ENCODE measurements around the gene ZNRD2. TPM values are rescaled to one million over a fixed set of nuclear protein-coding genes. Genes with fewer than 3 reads are reported as not detected.

ZNRD2 gene
- total and polyA plus RNA-seq, 2 of the 8 experiments (the other 6 are each of a cell fraction or from before 2014, with no cell fraction given), result 53.4 to 125 TPM

GRCh38 chr11:65613091-65613928, 43.0 kb downstream of the ZNRD2 start (continued):
- TF ChIP-seq CTCF (IDR thresholded peaks at IDR 0.05; ENCODE audit: control extremely low read depth in 1 of 3, insufficient read depth in 1 of 3, low read depth in 1 of 3, low read length in 3 of 3) (no peak; a peak in 1 of 4 replicates), SIRT6 (IDR thresholded peaks at IDR 0.05; ENCODE audit: low read length) (no peak), MAFK (IDR thresholded peaks at IDR 0.05; ENCODE audit: low read depth, low read length) (no peak), KDM5A (IDR thresholded peaks at IDR 0.05; ENCODE audit: low read length) (no peak), RFX5 (IDR thresholded peaks at IDR 0.05; ENCODE audit: borderline replicate concordance, low read depth, low read length) (no peak), ZNF274 (IDR thresholded peaks at IDR 0.05; ENCODE audit: borderline replicate concordance, extremely low read depth, low read length) (no peak), CREB1 (IDR thresholded peaks at IDR 0.05) (no peak), RAD21 (IDR thresholded peaks at IDR 0.05 in 1 of 2, conservative IDR thresholded peaks at IDR 0.05 in 1 of 2; ENCODE audit: low read depth in 2 of 2, low read length in 2 of 2) (no peak), SAP30 (IDR thresholded peaks at IDR 0.05; ENCODE audit: insufficient read depth, insufficient replicate concordance, low read length) (no peak)
- TF ChIP-seq, protein P1, sequence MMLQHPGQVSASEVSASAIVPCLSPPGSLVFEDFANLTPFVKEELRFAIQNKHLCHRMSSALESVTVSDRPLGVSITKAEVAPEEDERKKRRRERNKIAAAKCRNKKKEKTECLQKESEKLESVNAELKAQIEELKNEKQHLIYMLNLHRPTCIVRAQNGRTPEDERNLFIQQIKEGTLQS (IDR thresholded peaks at IDR 0.05; ENCODE audit: insufficient read depth, low read depth, low read length), result no peak
